GM18498 (cell line): ENCODE measurements around the gene RNF220.

Source experiments
- ATAC-seq: cut with Tn5 transposase; IDR thresholded peaks from one replicate; pipeline ENCODE4 v1.9.1; 2021; ENCODE audit warnings: mild to moderate bottlenecking, moderate library complexity; ENCODE audit not compliant: unreplicated experiment

RNF220 gene

DNA sequence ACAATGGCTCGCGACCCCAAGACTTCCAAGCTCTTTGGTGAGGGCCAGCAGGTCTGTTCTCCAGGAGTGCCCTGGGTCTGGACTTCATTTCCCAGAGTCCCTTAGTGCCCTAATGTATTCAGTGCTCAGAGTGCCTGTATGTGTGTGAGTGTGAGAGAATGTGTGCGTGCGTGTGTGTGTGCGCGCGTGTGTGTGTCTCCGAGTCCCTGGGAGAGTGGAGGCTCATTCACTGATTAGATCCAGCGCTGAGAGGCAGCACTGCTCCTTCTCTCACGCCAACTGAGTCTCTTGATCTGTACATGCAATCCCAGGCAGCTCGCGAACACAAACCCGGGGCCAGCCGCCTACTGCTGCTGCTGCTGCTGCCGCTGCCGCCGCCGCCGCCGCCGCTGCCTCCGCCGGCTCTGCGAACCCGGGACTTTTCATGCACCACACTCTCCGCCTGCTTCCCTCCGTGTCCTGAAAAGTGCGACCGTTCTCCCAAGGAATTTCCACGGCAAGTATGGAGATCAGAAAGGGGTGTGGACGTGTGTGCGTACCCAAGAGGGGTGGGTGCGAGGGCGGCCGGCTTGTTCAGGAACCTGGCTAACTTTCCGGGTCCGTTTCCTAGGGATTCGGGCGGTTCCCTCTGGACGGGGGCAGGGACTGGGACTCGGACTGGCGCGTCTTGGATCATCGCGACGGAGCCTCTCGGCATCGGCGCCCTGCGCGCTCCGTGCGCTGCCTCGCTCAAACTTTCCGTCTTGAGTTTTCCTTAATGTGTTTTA lies at the start of gene RNF220:
Gene RNF220 (plus strand): TSS at position 225 of the 767 bp plus-strand sequence.
- ATAC-seq = no peak

DNA sequence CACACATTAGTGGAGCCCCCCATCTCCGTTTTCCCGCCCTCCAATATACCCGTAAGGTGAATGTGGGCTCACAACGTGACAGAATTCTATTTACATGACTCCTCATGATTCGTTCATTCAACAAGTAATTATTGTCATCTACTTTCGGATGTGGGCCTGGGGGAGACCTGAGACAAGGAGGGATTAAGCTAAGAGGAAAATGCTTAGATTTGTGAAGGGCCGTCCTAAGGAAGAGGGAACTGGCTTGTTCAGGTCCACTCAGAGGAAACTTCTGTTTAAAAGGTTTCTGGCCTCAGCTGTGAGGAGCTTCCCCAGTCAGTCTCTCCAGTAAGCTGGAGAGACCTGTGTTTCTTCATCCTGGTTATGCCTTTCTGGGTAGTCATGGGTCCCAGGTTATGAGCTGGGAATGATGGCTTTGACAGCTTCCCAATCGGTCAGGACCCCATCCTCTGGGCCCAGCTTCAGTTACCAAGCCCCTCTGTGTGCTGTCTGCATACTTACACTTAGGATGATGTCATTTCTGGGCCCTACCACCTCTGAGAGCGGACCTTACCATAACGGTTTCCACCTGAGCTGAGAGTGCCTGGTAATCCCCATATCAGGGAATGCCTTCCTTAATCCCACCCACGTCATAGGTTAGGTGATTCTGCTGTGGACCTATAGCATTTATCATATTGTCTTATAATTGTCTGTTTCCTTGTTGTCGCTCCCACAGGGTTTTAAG lies 49.3 kb upstream of the RNF220 start:
- ATAC-seq = no peak

DNA sequence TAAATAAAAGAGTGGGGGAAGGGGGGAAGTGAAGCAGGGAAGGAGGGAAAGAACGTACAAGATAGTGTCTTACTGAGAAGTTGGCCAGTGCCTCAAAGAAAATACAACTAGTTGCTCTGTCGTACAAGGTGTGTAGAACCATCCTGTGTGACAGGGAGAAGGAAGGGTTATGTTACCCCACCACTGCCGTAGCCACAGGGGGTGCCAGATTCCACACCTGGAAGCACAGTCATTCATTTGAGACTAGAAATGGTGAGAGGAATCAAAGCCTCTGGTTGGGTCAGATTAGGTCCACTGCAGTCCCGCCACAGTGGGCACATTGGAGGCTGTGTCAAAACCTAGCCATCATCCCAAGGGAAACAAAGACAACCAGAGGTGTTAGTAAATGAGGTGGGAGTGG lies 47.3 kb upstream of the RNF220 start:
- ATAC-seq = no peak

DNA sequence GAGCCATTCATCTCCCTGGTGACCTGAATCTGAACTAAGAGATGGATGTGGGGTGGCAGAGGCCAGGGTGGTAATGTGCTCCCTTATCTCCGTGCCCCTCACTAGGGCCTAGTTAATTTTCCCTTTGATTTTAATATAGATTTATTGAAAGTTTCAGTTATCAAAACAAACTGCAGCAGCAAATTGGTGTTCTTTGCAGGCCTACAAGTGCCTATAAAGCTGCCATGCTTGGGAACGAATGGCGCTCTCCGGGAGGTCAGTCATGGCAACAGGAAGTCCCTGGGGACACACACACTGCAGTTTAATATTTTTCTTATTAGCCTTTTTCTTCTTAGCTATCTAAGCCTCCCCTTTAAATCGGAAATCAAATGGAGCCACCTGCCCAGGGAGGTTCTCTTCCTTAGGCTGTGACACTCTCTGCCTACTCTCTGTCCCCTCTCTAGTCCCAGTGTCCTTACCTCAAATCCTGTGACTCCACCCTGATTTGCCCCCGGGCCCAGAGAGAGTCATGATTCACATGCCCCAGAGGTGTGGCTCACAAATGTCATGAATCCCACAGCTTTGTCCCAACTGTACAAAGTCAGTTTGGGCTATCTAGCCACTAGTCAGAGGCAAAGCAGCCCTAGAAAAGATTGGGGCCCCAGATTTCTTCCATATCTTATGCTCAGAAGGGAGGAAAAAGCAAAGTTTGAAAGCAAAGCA lies 45.7 kb upstream of the RNF220 start:
- ATAC-seq = no peak

DNA sequence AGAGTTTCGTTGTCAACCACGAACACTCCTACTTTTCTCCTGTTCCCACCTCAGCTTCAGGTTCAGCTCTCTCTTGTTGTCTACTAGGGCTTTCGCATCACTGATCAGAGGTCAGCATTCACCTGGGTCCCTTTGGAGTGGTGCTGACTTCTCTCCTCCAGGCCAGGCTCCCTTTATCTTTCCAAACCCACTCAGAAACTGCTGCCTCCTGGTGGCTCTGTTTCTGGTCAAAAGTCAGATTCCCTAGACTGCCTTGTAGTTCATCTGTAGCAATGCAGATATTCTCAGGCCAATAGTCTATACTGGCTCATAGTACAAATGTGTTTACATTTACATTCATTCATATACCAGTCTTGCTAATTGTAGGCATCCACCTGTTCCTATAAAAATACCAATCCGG lies 43.6 kb upstream of the RNF220 start:
- no peak for ATAC-seq

DNA sequence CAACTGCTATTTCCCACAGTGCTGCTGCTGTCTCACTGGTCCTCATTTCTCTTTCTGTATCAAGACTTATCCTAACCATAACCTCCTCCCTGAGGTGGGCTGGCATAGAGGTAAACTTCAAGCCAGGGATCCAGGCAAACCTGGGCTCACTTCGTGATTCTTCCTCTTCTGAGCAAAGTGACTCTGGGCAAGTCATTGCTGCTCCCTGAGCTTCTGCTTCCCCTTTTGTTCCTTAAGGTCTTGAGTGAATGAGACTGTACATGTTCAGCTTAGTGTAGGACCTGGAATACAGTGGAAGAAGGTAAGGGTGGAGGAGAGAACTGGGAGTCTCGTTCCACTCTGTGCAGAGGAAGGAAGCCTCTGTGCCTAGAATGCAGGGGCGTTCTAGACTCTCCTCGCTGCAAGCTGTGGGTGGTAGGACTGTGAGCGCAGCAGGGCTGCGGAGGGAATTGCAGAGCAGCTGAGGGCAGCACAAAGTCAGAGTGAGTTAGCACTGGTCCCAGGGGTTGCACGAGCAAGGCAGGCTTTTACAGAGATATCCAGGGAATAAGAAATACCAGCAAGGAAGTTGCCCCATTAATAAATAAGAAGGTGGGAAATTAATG lies 38.6 kb upstream of the RNF220 start:
- ATAC-seq = no peak

DNA sequence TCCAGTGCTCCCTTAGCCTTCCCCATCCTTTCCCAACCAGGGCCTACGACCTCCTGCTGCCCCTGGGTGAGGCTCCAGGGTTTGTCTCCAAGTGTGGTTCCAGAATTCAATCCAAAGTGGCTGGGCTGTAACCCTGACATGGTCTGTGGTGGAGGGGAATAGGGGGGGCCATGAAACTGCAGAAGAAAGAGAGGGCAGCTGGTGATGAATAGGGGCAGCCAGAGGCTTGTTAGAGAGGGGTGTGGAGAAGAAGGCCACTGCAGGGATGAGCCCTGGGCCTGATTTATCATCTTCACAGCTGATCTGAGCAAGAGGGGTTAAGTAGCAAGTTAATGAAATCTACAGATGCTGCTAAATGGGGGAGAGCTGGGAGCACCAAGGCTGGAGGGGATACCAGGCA lies 37.1 kb upstream of the RNF220 start:
- ATAC-seq = no peak

DNA sequence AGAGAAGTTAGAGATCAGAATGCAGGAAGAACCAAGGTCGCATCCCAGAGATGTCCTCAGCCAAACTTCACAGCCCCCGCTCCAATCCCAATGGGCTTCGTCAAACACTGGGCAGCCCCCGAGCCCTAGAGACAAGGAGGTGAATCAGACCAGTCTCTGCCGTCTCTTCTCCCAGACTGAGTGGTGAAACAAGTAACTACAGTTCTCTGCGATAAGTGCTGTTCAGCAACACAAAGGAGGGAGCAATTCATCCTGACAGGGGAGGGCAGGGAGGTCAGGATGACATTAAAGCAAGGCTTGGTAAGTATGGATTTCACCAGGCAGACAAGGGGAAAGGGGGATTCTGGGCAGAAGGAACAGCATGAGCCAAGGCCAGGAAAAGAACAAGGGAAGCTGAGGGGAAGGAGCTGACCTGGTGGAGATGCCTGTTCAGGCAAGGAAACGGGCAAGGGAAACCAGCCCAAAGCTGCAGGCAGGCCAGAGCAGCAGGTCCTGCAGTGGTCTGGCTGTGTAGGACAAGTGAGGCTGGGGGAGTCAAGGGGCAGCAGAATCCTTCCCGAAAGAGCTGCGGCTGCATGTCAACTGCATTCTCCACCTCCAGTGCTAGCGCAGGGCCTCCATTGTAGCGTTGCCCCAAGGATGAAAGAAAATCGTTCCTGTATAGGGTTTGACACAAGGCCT lies 36.4 kb upstream of the RNF220 start:
- no peak for ATAC-seq

DNA sequence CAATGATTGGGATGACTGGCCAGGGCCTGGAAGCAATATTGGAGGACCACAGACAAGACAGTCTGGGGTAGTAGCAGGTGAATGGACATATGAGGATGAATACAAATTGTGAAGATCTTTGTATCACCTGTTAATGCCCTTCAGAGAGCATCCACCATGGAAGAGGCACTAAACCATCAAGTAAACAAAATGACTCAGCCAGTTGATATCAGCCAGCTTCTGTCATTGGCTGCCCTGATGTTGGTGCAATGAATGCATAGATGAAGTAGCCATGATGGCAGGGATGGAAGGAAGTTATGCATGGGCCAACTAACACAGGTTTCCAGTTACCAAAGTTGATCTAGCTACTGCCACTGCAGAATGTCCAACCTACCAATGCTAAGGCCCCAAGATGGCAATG lies 33.8 kb upstream of the RNF220 start:
- no peak for ATAC-seq

DNA sequence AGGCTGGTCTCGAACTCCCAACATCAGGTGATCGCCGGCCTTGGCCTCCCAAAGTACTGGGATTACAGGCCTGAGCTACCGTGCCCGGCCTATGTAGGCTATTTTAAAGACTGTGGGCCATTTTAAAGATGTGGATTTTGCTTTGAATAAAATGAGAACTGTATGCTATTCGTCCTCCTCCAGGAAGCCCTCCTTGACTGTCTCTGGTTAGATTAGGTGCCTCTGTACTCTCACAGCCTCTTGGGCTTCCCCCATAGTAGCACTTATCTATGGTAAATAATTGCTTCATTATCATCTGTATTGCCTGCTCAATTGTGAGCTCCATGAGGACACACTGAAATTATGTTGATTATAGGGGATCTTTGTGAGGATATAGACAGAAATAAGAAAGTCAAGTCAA lies 29.5 kb upstream of the RNF220 start:
- ATAC-seq = no peak

DNA sequence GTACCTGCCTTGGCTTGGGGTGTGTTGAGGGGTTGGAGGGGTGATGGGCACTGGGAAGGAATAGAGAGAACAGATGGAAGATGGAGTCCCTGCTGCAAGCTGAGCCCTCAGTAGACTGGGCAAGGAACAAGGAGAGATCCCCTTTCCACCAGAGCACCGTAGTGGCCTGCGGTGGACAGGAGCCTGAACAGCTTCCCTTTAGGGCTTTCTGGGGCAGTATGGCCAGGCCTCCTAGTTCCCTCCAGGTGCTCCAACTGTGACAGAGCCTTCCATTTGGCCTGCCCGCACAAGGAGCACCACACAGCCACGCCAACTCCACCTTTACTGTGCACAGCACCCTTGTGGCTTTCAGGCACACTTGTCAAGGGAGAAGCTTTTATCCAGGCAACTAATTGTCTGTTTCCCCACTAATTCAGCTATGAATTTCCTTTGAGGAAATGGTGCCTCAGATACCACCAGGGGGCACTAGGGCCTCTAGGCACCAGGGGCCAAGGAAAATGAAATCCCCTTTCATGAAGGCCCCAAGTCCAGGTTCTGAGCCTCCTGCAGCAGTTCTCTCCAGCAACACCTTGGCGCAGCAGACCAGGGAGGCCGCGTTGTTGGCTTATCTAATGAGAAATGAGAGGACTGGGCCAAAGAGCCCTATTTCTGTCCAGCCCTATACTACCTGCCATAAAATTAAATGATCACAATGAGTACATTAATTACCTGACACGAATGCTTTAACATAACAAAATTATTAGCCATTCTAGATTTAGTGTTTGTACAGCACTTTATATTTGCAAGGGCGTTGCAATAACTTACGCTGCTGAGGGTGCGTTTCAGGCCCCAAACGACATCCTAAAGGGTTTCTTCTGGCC lies 26.9 kb upstream of the RNF220 start:
- no peak for ATAC-seq

DNA sequence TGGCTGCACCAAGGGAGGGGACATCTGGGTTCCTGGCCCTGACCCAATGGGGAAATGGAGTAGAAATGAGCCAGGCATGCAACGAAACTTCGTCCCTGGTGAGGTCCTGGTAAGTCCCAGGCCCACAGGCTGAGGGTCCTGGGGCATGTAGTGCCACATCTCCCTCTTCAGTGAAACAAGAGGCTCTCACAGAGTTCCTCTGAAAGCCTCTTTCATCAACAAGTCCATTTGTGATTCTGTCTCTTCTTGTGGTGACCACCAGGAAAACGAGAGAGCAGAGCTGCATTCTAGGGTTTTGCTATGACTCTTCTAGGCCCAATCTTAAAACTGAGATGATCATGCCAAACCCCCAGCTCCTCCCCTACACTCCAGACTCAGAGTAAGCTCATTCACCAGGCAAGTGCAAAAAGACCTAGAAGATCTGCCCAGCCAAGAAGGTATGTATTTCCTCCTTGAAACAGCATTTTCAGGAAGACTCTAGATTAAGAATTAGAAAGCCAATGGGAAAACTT lies 24.3 kb upstream of the RNF220 start:
- ATAC-seq = no peak

DNA sequence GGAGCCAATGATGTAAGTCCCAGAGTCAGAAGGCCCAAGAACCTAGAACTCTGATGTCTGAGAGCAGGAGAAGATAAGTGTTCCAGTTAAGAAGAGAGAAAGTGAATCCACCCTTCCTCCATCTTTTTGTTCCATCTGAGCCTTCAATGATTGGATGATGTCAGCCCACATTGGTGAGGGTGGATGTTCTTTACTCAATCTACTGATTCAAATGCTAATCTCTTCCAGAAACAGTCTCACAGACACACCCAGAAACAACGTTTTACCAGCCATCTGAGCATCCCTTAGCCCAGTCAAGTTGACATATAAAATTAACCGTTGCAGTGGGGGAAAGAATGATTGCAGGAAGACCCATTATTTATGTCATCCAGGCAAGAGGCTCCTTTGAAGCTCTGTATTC lies 16.5 kb upstream of the RNF220 start:
- no peak for ATAC-seq

DNA sequence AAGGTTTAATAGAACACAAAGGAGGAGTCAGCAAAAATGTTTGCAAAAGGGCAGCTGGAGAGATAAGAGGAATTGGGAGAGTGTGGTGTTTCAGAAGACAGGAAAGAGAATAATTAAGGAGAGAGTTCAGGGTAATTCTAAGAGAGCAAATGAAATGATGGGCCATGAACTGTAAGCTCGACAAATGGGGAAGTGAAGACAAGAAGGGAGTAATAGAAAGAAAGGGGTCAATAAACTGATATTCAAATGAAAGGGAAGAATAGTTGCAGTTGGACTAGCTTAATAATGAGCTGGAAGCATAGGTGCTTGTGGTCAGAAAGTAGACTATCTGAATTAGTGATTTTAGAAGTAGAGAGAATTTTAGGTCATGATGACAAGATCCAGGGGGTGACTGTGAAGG lies 15.6 kb upstream of the RNF220 start:
- no peak for ATAC-seq

DNA sequence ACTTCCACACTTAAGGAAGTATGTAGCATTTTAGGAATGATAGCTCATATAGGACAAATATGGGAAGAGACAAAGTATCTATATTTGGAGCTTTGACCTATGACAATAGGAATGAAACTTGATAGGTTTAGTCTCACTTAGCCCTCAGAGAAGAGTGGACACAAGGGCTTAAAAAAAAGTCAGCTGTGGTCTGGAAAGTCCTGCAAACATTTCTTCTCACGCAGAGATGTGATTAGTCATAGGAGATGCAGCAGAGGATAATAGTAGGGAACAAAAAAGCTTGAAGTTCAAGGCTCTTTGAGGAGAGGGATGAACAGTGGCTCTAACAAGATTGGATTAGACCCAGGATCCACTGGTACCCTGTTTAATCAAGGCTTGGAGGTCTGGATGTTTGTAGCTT lies 14.8 kb upstream of the RNF220 start:
- ATAC-seq = no peak

DNA sequence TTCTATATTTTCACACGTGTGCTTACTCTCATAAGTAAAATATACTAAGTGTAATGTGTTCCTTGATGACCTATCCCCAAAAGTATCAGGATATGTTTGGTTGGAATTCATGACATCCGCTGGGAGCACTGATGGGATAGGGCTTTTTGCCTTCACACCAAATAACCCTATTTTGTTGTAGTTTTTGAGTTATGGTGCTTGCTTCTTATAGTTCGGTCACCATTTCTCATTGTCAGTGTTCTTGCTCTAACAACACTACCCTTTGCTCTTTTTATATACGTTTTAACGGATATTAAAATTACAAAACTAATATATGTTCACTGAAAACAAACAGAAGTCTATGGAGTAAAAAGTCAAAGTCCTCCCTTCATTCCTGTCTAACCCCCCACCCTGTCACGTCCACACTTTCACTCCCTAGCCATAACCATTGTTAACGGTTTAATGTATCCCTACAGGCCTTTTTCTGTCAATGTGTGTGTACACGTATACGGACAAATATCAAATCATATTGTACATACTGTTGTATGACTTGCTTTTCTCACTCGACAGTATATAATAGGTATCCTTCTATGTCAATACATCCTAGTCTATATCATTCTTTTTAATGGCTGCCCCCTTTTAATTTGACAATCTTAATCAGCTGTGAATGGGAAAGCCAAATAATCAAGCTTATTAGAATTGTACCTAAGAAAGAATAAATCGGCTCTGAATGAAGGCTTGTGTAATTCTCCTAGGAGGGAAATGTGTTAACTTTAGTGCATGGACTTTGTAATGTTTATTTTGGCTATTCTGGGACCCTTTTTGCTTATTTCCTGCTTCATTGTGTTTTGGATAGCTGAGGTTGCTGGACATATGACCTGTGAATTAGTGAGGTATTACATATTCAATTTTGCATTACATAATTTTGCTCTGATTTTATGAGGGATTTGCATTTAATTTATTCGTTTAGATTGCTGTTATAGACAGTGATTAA lies 3.5 kb upstream of the RNF220 start:
- ATAC-seq = no peak

DNA sequence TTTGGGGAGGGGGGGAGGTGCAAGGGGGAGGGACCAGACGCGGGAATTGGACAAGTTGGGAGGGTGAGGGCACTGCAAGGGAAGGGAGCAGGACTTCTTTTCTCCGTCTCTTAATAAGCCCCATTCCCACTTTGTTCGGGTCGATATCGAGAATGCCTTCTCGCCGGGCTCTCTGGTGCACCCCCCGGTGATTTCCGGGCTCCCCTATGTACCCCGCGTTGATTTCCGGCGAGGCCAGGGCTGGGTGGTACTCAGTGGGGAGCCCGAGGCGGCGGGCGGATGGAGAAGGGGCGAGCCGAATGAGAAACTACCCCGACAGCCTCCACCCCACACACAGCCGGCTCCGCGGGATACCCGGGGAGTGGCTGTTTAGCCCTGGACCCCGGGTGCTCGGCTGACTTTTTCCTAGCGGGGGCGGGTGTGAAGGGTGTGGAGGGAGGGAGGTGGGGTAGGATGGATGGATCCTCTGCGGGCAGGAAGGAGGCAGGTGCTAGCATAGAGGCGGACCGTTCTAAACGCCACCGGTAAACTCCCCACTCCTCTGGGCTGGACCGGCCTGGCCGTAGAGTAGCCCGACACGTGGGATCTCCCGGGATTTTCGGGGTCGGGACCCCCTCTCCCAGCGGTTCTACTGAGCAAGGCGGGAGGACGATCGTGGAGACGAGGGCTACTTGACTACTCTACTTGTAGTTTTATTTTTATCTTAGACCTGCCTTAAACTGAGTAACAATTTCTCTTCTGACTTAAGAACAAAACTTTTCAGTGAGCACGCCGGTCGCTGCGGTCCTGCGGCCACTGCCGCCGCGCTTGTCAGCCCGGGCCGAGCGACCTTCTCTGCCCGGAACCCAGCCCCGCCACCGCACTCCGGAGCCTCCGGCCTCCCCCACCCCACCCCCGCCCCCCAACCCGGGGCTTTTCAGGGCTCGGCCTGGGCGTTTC lies 1.0 kb downstream of the RNF220 start:
- no peak for ATAC-seq
